Left lung (tissue), 14 donors: ENCODE data around the gene SNAPC1. TPM values are rescaled to one million over a fixed set of nuclear protein-coding genes. Genes with fewer than 3 reads are reported as not detected.

Experiments used
- ATAC-seq: fragments of 200-7000 bp; cut with Tn5 transposase; one replicate; pipeline ENCODE4 v1.9.1; 2020; ENCODE audit warnings: moderate library complexity
- DNase-seq, 4 donors: peaks; one replicate each; pipeline ENCODE4 v3.0.0-alpha.2; 2013 to 2020
- H3K27ac ChIP-seq, 2 donors: fragments of 200-600 bp; sonication (generic) in 1 of 2; one replicate each; pipeline versions ENCODE4 v1.5.0 to v1.8.0; 2020 to 2021
- H3K27me3 ChIP-seq, 2 donors: fragments of 200-600 bp; sonication (generic) in 1 of 2; one replicate each; pipeline versions ENCODE4 v1.5.0 to v1.8.0; 2020 to 2021
- H3K36me3 ChIP-seq, 2 donors: fragments of 200-600 bp; sonication (generic) in 1 of 2; one replicate each; pipeline versions ENCODE4 v1.5.0 to v1.8.0; 2020 to 2021
- H3K4me1 ChIP-seq, 2 donors: fragments of 200-600 bp; one replicate each; pipeline ENCODE4 v1.8.0; 2021
- H3K4me3 ChIP-seq, 2 donors: fragments of 200-600 bp; sonication (generic) in 1 of 2; one replicate each; pipeline versions ENCODE4 v1.5.0 to v1.8.0; 2020 to 2021; ENCODE audit warnings: mild to moderate bottlenecking in 1 of 2
- H3K9me3 ChIP-seq, 2 donors: fragments of 200-600 bp; sonication (generic) in 1 of 2; one replicate each; pipeline versions ENCODE4 v1.5.0 to v1.8.0; 2020 to 2021
- intact Hi-C, 2 donors: fragments of 100-400 bp; cut with DNase I; formaldehyde crosslinking; loops; one replicate each; pipeline versions ENCODE4 v1.11.2 to v1.14.2; 2022
- long read RNA-seq, 12 donors: library from polyadenylated mRNA in 2 of 12; unstranded in 2 of 12; transcript quantifications; one replicate each; pipeline ENCODE4 v2.0.0 and lab custom pipeline, GENCODE V29; 2019 to 2026
- polyA plus RNA-seq, 6 donors: library from polyadenylated mRNA; unstranded; fragments of 120-200 nt; gene quantifications; one replicate each; pipeline ENCODE4 v1.2.1, GENCODE V29; 2013; ENCODE audit not compliant: insufficient read length in 6 of 6
- total RNA-seq, 2 donors: library from RNA; stranded (reverse); fragmentation: NEBNext Ultra II Directional; extraction: Animal tissue kit (Norgen Biotek cat#: 25700); gene quantifications; one replicate each; pipeline ENCODE4 v1.2.1, GENCODE V29; 2021
- TF ChIP-seq, protein P1 (sequence below), 2 donors: fragments of 200-600 bp; sonication (generic) in 1 of 2; IDR thresholded peaks; one replicate each; pipeline versions ENCODE4 v1.5.0 to v1.8.0; 2021; ENCODE audit warnings: antibody characterized with exemption in 2 of 2
- donor health status: DM: no; HTN: yes; CAD: no.
- donor health status: DM: no; HTN: no; CAD: no.

The SNAPC1 gene, protein sequence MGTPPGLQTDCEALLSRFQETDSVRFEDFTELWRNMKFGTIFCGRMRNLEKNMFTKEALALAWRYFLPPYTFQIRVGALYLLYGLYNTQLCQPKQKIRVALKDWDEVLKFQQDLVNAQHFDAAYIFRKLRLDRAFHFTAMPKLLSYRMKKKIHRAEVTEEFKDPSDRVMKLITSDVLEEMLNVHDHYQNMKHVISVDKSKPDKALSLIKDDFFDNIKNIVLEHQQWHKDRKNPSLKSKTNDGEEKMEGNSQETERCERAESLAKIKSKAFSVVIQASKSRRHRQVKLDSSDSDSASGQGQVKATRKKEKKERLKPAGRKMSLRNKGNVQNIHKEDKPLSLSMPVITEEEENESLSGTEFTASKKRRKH
- 1 to 10 TPM; 5.4 TPM for total RNA-seq
- 10 to 100 TPM; 13.6 to 17.5 (median 14.4) TPM for polyA plus RNA-seq
- long read RNA-seq, donor 1, partial matches to known transcripts = 15 of 19 reads
- long read RNA-seq, donor 1, other reads (novel, unspliced or antisense) = 0 of 19 reads
- long read RNA-seq, donor 2, partial matches to known transcripts = 11 of 14 reads
- long read RNA-seq, donor 2, other reads (novel, unspliced or antisense) = 0 of 14 reads
- long read RNA-seq, donor 3, transcript SNAPC1-201 (10 exons, 2,656 nt) = major isoform, 6 of 6 reads
- long read RNA-seq, donor 3, partial matches to known transcripts = 0 of 6 reads
- long read RNA-seq, donor 3, other reads (novel, unspliced or antisense) = 0 of 6 reads
- long read RNA-seq, donor 4, partial matches to known transcripts = 6 of 7 reads
- long read RNA-seq, donor 4, other reads (novel, unspliced or antisense) = 1 of 7 reads
- long read RNA-seq, donor 5, transcript SNAPC1-201 (10 exons, 2,656 nt) = major isoform, 6 of 11 reads
- long read RNA-seq, donor 5, partial matches to known transcripts = 5 of 11 reads
- long read RNA-seq, donor 5, other reads (novel, unspliced or antisense) = 0 of 11 reads
- long read RNA-seq, donor 6, transcript SNAPC1-201 (10 exons, 2,656 nt) = major isoform, 6 of 12 reads
- long read RNA-seq, donor 6, partial matches to known transcripts = 6 of 12 reads
- long read RNA-seq, donor 6, other reads (novel, unspliced or antisense) = 0 of 12 reads
- long read RNA-seq, donor 7, transcript SNAPC1-201 (10 exons, 2,656 nt) = major isoform, 6 of 6 reads
- long read RNA-seq, donor 7, partial matches to known transcripts = 0 of 6 reads
- long read RNA-seq, donor 7, other reads (novel, unspliced or antisense) = 0 of 6 reads
- long read RNA-seq, donor 8, partial matches to known transcripts = 0 of 2 reads
- long read RNA-seq, donor 8, other reads (novel, unspliced or antisense) = 0 of 2 reads
- long read RNA-seq, donor 9 = 0 reads
- long read RNA-seq, donor 10, partial matches to known transcripts = 5 of 5 reads
- long read RNA-seq, donor 10, other reads (novel, unspliced or antisense) = 0 of 5 reads
- long read RNA-seq, donor 11, transcript SNAPC1-201 (10 exons, 2,656 nt) = major isoform, 5 of 5 reads
- long read RNA-seq, donor 11, partial matches to known transcripts = 0 of 5 reads
- long read RNA-seq, donor 11, other reads (novel, unspliced or antisense) = 0 of 5 reads
- long read RNA-seq, donor 12, transcript SNAPC1-201 (10 exons, 2,656 nt) = major isoform, 5 of 13 reads
- long read RNA-seq, donor 12, partial matches to known transcripts = 8 of 13 reads
- long read RNA-seq, donor 12, other reads (novel, unspliced or antisense) = 0 of 13 reads

DNA sequence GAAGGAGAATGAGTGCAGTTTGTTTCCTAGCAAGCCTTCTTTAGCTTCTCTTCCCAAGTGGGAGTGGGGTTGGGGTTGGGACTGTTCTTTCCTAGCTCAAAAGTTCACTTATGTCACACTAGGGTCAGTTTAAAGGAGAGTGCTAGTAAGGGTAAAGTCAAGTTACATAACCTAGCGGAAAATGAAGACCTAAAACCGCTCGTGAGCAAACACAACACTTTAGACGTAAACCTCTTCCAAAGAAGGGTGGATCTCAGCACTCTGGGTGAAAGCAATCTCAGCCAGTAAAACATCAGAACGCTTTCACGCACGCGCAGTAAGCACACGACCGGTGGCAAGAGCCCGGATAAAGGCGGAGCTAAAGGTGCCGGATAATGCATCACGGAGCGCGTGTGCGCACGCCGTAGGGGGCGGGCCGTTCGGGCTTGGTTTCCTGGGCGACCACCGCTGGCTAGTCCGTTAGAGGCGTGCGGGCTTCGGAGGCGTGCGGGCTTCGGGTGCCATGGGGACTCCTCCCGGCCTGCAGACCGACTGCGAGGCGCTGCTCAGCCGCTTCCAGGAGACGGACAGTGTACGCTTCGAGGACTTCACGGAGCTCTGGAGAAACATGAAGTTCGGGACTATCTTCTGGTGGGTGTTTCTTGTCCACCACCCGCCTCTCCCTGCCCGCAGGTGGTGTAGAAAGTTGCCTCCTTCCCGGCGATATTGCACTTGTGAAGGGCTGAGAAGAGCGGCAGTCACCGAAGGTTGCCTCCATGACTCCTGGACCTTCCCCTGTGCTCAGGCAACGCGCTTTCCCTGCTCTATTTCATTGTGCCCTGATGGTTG lies at the start of gene SNAPC1:
SNAPC1 (plus strand) TSS at position 462 of the 828 bp plus-strand sequence; CDS start at position 503, 41 bp downstream.
- H3K4me3 ChIP-seq = peak within 1 kb of the TSS; percentile 80 to 91
- TF ChIP-seq, protein P1, sequence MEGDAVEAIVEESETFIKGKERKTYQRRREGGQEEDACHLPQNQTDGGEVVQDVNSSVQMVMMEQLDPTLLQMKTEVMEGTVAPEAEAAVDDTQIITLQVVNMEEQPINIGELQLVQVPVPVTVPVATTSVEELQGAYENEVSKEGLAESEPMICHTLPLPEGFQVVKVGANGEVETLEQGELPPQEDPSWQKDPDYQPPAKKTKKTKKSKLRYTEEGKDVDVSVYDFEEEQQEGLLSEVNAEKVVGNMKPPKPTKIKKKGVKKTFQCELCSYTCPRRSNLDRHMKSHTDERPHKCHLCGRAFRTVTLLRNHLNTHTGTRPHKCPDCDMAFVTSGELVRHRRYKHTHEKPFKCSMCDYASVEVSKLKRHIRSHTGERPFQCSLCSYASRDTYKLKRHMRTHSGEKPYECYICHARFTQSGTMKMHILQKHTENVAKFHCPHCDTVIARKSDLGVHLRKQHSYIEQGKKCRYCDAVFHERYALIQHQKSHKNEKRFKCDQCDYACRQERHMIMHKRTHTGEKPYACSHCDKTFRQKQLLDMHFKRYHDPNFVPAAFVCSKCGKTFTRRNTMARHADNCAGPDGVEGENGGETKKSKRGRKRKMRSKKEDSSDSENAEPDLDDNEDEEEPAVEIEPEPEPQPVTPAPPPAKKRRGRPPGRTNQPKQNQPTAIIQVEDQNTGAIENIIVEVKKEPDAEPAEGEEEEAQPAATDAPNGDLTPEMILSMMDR (IDR thresholded peaks at IDR 0.05) = no peak
- peak within 1 kb of the TSS; percentile 89 to 96 for H3K27ac ChIP-seq
- intact Hi-C loops = no loop called here
- H3K4me1 ChIP-seq = peaks cover 6 to 40% of the 10 kb centered on the region in 2 donors
- H3K9me3 ChIP-seq = no peaks in the 10 kb centered on the region
- ATAC-seq = peak; percentile 99
- H3K36me3 ChIP-seq = no peaks in the 10 kb centered on the region
- no peaks in the 10 kb centered on the region for H3K27me3 ChIP-seq
- DNase-seq = peak; percentile 98 to 99 (median 98)

DNA sequence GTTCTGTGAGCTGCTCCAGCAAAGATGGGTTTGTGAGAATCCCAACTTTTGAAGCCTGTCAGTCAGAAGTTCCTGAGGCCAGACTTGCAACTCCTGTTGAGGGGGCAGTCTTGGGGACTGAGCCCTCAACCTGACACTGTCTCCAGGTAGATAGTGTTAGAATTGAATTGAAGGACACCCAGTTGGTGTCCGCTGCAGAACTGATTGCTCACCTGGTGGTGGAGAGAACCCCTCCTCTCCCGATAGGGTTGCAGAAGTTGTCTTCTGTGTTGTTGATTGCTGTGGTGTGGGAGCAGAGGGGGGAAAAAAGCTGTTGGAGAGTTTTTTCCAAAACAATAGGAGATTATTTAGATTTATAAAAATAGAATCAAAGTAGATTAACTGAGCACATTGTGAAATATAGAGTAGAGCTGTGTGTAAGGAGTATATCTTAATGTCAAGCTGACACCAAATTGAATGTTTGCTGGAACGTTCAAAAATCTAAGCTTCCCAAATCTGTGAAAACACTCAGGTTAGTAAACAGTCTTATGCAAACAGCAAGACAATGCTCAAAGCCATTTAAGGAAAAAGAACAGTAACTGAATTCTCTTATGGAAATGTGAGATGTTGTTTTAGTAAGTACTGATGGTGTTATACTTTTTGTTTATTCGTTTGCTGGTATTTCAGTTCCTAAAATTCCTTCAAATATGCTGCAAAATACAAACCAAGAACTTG lies 48.3 kb upstream of the SNAPC1 start:
- intact Hi-C loops = no loop called here
- DNase-seq (no peak), ATAC-seq (no peak)
- H3K4me1 ChIP-seq = peaks cover 19 to 94% of the 10 kb centered on the region in 2 donors
- H3K27ac ChIP-seq = peak overlapping the region in 1 of 2 donors; percentile 29
- H3K36me3 ChIP-seq = no peaks in the 10 kb centered on the region
- TF ChIP-seq, protein P1 (IDR thresholded peaks at IDR 0.05) = no peak
- H3K27me3 ChIP-seq = no peaks in the 10 kb centered on the region
- H3K4me3 ChIP-seq = no peak overlapping the region
- H3K9me3 ChIP-seq = no peaks in the 10 kb centered on the region

DNA sequence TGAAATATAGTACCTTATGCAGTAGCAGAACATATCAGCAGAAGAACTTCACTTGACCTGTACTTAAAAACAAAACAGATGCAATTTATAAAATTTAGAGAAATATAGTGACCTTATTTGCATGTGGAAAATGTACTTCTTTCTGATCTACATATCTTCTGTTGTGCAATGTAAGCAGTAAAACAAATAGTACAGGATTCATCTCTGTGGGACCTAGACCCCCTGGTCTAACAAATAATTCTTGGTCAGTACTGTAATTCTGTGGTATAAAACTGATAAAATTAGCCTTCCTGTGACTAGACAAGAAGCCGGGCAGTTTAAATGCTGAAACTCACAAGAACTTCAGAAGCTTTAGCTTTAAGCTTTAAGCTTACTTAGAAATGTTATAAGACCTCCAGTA lies 45.3 kb upstream of the SNAPC1 start:
- Histone ChIP-seq H3K27me3 (no peaks in the 10 kb centered on the region), H3K27ac (no peak overlapping the region), H3K9me3 (no peaks in the 10 kb centered on the region), H3K4me3 (no peak overlapping the region), H3K4me1 (peaks cover 28 to 87% of the 10 kb centered on the region in 2 donors), H3K36me3 (peaks cover 0 to 11% of the 10 kb centered on the region in 2 donors)
- TF ChIP-seq, protein P1 (IDR thresholded peaks at IDR 0.05) = no peak
- ATAC-seq (no peak), DNase-seq (no peak)
- intact Hi-C loops = no loop called here
